Bronchial epithelial cell (primary cell): ENCODE data around the gene PTPRZ1. TPM values are rescaled to one million over a fixed set of nuclear protein-coding genes. Genes with fewer than 3 reads are reported as not detected.
A peak's percentile ranks its signal among the peaks of the same experiment; 100 is the strongest.

Source experiments
- DNase-seq: peaks from one replicate; pipeline ENCODE4 v3.0.0-alpha.2; 2010; ENCODE audit warnings: low read depth
- FAIRE-seq: peaks from 2 replicates; lab custom pipeline; 2011; peaks lifted over from hg19 to GRCh38; lab: Jason Lieb, UNC
- H3K27me3 ChIP-seq: 2 replicates; pipeline ENCODE4 v1.5.1; 2011; ENCODE audit warnings: low read length; ENCODE audit not compliant: control insufficient read depth, insufficient read depth
- H3K36me3 ChIP-seq: 2 replicates; pipeline ENCODE4 v1.5.1; 2011; ENCODE audit warnings: low read length; ENCODE audit not compliant: control insufficient read depth, insufficient read depth
- H3K4me3 ChIP-seq: 2 replicates; pipeline ENCODE4 v1.5.1; 2011; ENCODE audit warnings: mild to moderate bottlenecking, low read depth, low read length, control low read depth
- CTCF ChIP-seq: IDR thresholded peaks from 2 replicates; pipeline ENCODE4 v1.5.1; 2011; ENCODE audit warnings: mild to moderate bottlenecking, moderate library complexity, low read length, control low read depth, inconsistent platforms; ENCODE audit not compliant: insufficient read depth, severe bottlenecking
- total RNA-seq: library from RNA; depleted of rRNA; stranded (reverse); fragments of >200 nt; gene quantifications from 2 replicates; pipeline ENCODE4 v1.2.1, GENCODE V29; 2014

Gene PTPRZ1
- total RNA-seq, 1 donor from 2014 or later, result 2.6 TPM

GRCh38 chr7:122014697-122015096, 141.7 kb downstream of the PTPRZ1 start:
- DNase-seq (peak; percentile 23), FAIRE-seq (no peak)
- no peak for TF ChIP-seq CTCF
- Histone ChIP-seq H3K27me3 (no peaks in the 10 kb centered on the region), H3K36me3 (no peaks in the 10 kb centered on the region), H3K4me3 (no peak overlapping the region)

GRCh38 chr7:122018032-122018431, 145.1 kb downstream of the PTPRZ1 start:
- FAIRE-seq (no peak), DNase-seq (no peak)
- Histone ChIP-seq H3K27me3 (no peaks in the 10 kb centered on the region), H3K4me3 (no peak overlapping the region), H3K36me3 (no peaks in the 10 kb centered on the region)
- no peak for TF ChIP-seq CTCF

- Histone ChIP-seq H3K4me3 (no peak overlapping the region), H3K36me3 (no peaks in the 10 kb centered on the region), H3K27me3 (no peaks in the 10 kb centered on the region)
- no peak for TF ChIP-seq CTCF
- FAIRE-seq, result no peak
- no peak for DNase-seq
Measured at GRCh38 chr7:122027058-122027457, 154.1 kb downstream of the PTPRZ1 start.

- Histone ChIP-seq H3K4me3 (no peak overlapping the region), H3K27me3 (no peaks in the 10 kb centered on the region), H3K36me3 (no peaks in the 10 kb centered on the region)
- FAIRE-seq (no peak), DNase-seq (no peak)
- no peak for TF ChIP-seq CTCF
Measured at GRCh38 chr7:122033641-122034040, 160.7 kb downstream of the PTPRZ1 start.

GRCh38 chr7:122035876-122036275, 162.9 kb downstream of the PTPRZ1 start:
- H3K27me3 ChIP-seq, result no peaks in the 10 kb centered on the region
- TF ChIP-seq CTCF, result no peak
- H3K4me3 ChIP-seq, result no peak overlapping the region
- FAIRE-seq (no peak), DNase-seq (no peak)
- H3K36me3 ChIP-seq, result no peaks in the 10 kb centered on the region

GRCh38 chr7:122038134-122038533, 165.2 kb downstream of the PTPRZ1 start:
- DNase-seq (no peak), FAIRE-seq (no peak)
- TF ChIP-seq CTCF, result no peak
- no peaks in the 10 kb centered on the region for H3K36me3 ChIP-seq
- H3K27me3 ChIP-seq, result no peaks in the 10 kb centered on the region
- H3K4me3 ChIP-seq, result no peak overlapping the region
